ENCODE data around the gene CDKAL1. TPM values are rescaled to one million over a fixed set of nuclear protein-coding genes. Genes with fewer than 3 reads are reported as not detected.

The CDKAL1 gene
- total and polyA plus RNA-seq, 2 of the 13 experiments (the other 11 are each of a cell fraction or from before 2014, with no cell fraction given): 9.5 to 27.7 TPM

GRCh38 chr6:21208081-21208795 is 674.0 kb downstream of the CDKAL1 start (continued):
- TF ChIP-seq ZBTB2 (CRISPR knock-in tag; IDR thresholded peaks at IDR 0.05; ENCODE audit: low read depth) (no peak), CREBL2 (CRISPR knock-in tag; IDR thresholded peaks at IDR 0.05; ENCODE audit: borderline replicate concordance) (no peak), ZNF280D (CRISPR knock-in tag; IDR thresholded peaks at IDR 0.05) (no peak), PITX1 (CRISPR knock-in tag; IDR thresholded peaks at IDR 0.05) (peak; percentile 32; the same call in 1 of the 2 replicates), ZFP90 (CRISPR knock-in tag; IDR thresholded peaks at IDR 0.05; ENCODE audit: borderline replicate concordance) (no peak), NFE2 (CRISPR knock-in tag; IDR thresholded peaks at IDR 0.05) (no peak), EHMT2 (IDR thresholded peaks at IDR 0.05; ENCODE audit: borderline replicate concordance, low read depth, low read length) (no peak; the same call in 1 of the 2 replicates), ZNF672 (CRISPR knock-in tag; IDR thresholded peaks at IDR 0.05) (no peak), SP4 (CRISPR knock-in tag; IDR thresholded peaks at IDR 0.05) (no peak), ZNF543 (CRISPR knock-in tag; IDR thresholded peaks at IDR 0.05) (no peak), SMAD1 (CRISPR knock-in tag; IDR thresholded peaks at IDR 0.05; ENCODE audit: borderline replicate concordance, low read depth) (no peak), AHDC1 (CRISPR knock-in tag; IDR thresholded peaks at IDR 0.05; ENCODE audit: borderline replicate concordance) (peak; percentile 91; the same call in 1 of the 2 replicates), PHF5A (CRISPR knock-in tag; IDR thresholded peaks at IDR 0.05; ENCODE audit: low read depth, unreplicated experiment) (no peak), ZNF414 (CRISPR knock-in tag; IDR thresholded peaks at IDR 0.05) (no peak), ZNF691 (CRISPR knock-in tag; IDR thresholded peaks at IDR 0.05; ENCODE audit: borderline replicate concordance, low read depth) (no peak), SYNCRIP (IDR thresholded peaks at IDR 0.05; ENCODE audit: insufficient read depth, low read depth, low read length) (no peak)
